Measurements from ENCODE around the gene DDR1. TPM values are rescaled to one million over a fixed set of nuclear protein-coding genes. Genes with fewer than 3 reads are reported as not detected.
A peak's percentile ranks its signal among the peaks of the same experiment; 100 is the strongest.
"Not testable (repeated sequence)": the region's sequence is repeated elsewhere in the genome, so short reads cannot be mapped to it uniquely, and the experiment has no call there.

DDR1 gene
- total RNA-seq, 1 donor from 2014 or later, result 9.1 TPM

DNA sequence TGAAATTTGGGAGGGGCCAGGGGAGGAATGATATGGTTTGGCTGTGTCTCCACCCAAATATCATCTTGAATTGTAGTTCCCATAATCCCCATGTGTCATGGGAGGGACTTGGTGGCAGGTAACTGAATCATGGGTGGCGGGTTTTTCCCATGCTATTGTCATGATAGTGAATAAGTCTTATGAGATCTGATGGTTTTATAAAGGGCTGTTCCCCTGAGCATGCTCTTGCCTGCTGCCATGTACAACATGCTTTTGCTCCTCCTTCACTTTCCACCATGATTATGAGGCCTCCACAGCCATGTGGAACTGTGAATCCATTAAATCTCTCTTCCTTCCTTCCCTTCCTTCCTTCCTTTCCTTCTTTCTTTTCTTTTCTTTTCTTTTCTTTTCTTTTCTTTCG lies 31.9 kb upstream of the DDR1 start:
- not testable (repeated sequence) for DNase-seq (ENCODE audit: extremely low read depth, low read depth, low spot score)

DNA sequence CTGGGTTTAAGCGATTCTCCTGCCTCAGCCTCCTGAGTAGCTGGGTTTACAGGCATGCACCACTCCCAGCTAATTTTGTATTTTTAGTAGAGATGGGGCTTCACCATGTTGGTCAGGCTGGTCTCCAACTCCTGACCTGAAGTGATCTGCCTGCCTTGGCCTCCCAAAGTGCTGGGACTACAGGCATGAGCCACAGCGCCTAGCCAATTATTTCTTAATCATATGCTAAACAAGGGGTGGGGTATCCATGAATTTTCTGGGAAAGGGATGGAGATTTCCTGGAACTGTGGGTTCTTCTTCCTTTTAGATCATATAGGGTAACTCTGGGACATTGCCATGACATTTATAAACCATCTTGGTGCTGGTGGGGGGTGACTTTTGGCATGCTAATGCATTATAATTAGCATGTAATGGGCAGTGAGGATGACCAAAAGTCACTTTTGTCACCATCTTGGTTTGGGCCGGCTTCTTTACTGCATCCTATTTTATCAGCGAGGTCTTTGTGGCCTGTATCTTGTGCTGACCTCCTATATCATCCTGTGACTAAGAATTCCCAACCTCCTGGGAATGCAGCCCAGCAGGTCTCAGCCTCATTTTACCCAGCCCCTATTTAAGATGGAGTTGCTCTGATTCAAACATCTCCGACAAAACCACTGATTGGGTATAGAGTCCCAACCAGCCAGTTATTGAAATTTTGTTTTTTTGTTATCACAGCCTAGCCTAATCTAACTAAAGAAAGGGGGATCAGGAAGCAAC lies 29.9 kb upstream of the DDR1 start:
- no peak for DNase-seq (ENCODE audit: extremely low read depth, low read depth, low spot score)

DNA sequence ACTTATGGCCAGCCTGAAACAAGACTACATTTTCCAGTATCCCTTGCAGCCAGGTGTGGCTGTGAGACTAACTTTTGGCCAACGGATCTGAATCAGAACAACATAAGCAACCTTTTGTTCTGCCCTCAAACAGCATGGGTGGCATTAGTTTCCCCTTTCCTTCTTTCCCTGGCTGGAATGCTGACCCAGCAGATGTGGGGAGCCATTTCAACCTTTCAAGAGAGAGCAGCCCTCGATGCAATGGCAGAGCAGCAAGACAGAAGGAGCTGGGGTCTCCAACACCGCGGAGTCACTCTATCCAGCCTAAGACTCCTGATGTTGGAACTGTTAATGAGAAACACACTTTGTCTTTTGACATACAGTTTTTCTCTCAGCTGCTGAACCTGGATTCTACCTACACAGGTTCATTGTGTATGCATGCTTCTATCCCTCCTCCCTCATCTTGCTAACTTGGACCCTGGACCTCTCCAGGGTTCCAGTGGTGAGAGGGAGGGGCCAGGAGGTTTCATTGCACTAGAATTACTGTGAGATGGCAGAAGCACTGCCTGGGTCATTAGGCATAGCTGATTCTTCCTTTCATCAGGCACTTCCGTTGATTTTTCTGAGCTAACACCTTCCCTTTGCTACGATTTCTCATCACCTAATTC lies 28.8 kb upstream of the DDR1 start:
- no peak for DNase-seq (ENCODE audit: extremely low read depth, low read depth, low spot score)

DNA sequence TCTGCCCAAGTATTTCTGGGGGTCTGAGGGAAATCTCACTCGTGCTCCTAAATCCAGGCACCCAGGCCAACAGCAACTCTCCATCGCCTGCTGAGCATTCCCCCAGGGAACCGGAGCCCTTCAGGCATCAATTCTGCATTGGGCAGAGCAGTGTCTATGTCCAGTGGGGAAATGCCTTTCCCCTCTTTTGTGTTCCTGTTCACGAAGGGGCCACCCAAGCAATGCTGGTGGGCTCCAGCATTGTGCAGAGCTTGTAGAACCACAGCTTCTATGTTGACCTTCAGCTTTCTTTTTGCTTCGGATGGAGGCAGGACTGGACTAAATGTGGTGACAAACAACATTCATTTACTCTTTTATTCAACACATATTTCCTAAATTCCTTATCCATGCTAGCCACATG lies 27.2 kb upstream of the DDR1 start:
- DNase-seq (ENCODE audit: extremely low read depth, low read depth, low spot score), result no peak

- DNase-seq (ENCODE audit: extremely low read depth, low read depth, low spot score), result no peak
Observed at GRCh38 chr6:30857549-30857948, 26.8 kb upstream of the DDR1 start.

DNA sequence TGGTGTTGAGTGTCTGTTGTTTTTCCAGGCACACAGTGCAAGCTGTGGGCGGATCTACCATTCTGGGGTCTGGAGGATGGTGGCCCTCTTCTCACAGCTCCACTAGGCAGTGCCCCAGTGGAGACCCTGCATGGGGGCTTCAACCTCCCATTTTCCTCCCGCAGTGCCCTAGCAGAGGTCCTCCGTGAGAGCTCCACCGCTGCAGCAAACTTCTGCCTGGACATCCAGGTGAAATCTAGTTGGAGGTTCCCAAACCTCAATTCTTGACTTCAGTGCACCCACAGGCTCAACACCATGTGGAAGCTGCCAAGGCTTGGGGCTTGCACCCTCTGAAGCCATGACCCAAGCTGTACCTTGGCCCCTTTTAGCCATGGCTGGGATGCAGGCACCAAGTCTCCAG lies 24.6 kb upstream of the DDR1 start:
- DNase-seq (ENCODE audit: extremely low read depth, low read depth, low spot score), result not testable (repeated sequence)

- DNase-seq (ENCODE audit: extremely low read depth, low read depth, low spot score), result no peak
Observed at GRCh38 chr6:30861257-30862048, 22.9 kb upstream of the DDR1 start.

DNA sequence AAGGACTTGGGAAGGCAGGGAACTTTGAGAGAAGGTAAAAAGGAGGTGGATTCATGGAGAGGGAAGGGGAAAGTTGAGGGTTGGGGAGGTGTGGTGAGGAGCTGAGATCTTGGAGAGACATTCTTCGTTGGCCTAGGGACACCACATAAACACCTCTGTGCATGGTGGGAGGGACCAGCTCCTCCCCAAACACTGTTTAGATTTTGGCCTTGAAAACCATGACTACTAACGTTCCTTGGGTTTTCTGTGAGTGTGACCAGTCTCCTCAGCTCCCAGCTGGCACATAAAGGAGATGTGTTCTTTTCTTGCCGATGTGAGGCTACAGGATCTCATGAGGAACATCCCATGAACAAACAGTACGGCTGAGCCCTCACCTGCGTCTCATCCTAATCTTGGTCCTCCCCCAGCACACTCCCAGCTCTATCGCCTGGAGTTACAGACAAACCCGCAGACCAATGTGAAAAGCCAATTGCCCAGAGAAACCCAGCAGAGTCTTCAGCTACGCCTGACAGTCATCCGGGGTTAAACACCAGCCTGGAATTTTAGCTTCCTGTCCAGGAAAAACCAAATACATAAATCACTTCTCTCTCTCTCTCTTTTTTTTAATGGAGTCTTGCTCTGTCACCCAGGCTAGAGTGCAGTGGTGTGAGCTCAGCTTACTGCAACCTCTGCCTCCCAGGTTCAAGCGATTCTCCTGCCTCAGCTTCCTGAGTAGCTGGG lies 22.0 kb upstream of the DDR1 start:
- no peak for DNase-seq (ENCODE audit: extremely low read depth, low read depth, low spot score)

DNA sequence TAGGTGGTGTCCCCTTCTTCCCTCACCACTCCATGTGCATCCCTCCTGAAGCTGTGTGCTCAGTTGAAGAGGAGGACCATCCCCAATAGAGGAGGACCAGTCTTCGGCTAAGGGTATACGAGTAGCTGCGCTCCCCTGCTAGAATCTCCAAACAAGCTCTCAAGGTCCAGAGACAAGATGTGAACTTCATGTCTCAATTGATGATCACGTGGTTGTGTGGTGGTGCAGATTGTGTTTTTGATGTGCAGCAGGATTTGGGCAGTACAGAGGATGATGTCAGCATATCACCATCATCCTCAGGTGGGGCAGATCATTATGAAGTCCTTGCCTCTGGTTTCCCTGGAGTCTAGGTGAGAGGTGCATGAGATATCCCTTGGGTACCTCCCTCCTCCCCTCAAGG lies 20.0 kb upstream of the DDR1 start:
- no peak for DNase-seq (ENCODE audit: extremely low read depth, low read depth, low spot score)

DNA sequence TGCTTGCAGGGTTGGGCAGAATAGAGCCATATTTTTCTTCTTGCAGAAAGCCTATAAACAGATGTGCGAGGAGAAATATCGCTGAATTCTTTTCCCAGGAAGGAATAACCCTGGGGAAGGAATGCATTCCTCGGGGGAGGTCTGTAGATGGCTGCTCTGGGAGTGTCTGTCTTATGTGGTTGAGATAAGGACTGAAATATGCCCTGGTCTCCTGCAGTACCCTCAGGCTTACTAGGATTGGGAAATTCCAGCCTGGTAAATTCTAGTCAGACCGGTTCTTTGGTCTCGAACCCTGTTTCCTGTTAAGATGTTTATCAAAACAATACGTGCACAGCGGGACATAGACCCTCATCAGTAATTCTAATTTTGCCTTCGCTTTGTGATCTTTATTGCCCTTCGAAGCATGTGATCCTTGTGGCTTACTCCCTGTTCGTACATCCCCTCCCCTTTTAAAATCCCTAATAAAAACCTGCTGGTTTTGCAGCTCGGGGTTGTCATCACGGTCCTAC lies 15.0 kb upstream of the DDR1 start:
- DNase-seq (ENCODE audit: extremely low read depth, low read depth, low spot score), result not testable (repeated sequence)

- no peak for DNase-seq (ENCODE audit: extremely low read depth, low read depth, low spot score)
Observed at GRCh38 chr6:30870546-30870945, 13.8 kb upstream of the DDR1 start.

DNA sequence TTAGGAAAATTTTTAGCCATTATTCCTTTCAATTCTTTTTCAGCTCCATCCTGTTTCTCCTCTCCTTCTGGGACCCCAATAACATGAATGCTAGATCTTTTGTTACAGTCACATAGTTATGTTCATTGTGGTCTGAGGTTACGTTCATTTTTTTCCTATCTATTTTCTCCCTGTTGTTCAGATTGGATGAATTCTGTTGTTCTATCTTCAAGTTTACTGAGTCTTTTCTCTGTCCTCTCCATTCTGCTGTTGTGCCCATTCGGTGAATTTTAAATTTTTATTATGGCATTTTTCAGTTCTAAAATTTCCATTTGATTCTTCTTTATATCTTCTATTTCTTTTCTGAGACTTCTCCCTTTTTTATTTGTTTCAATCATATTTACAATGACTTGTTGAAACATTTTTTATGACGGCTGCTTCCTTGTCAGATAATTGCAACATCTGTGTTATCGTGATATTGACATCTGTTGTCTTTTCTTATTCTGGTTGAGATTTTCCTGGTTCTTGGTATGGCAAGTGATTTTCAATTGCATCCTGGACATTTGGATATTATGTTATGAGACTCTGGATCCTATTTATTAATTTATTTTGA lies 12.6 kb upstream of the DDR1 start:
- no peak for DNase-seq (ENCODE audit: extremely low read depth, low read depth, low spot score)

- DNase-seq (ENCODE audit: extremely low read depth, low read depth, low spot score), result no peak
Observed at GRCh38 chr6:30873137-30873640, 11.1 kb upstream of the DDR1 start.

GRCh38 chr6:30873795-30874194 lies 10.5 kb upstream of the DDR1 start:
- DNase-seq (ENCODE audit: extremely low read depth, low read depth, low spot score), result not testable (repeated sequence)

- DNase-seq (ENCODE audit: extremely low read depth, low read depth, low spot score), result no peak
Observed at GRCh38 chr6:30875244-30876038, 8.9 kb upstream of the DDR1 start.

DNA sequence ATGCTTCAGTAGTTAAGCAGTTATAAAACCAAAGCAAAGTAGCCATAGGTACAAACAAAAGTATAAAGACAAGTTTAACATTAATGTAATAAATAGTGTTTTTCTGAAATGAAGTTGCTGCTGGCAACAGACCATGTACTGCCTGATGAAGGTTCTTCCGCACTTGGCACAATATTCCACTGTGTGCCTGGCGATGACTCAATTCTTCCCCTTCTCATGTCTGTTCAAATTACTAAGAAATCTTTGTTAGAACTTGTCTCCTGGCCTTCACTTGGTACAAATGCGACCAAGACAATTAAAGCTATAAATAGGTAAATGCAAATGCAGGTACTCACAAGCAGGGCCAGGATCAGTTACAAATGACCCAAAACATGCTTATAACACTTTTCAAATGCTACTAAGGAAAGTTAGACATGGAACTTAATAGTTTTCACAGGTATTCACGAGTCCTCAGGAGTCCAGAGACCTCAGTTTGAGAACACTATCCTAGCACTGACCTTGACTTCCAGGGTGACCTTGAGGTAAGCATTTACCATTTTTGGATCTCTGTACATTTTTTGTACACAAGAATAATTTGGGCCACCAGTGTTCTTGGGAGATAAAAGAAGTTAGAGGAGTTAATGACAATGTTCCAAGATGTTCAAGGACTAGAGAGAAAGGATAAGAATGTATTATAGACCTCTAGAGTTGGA lies 8.1 kb upstream of the DDR1 start:
- peak; percentile 87 for DNase-seq (ENCODE audit: extremely low read depth, low read depth, low spot score)

GRCh38 chr6:30877419-30878262 lies 6.7 kb upstream of the DDR1 start:
- DNase-seq (ENCODE audit: extremely low read depth, low read depth, low spot score), result peak; percentile 78
